H9 (cell line): ENCODE results near the gene CSNK1G1. TPM values are rescaled to one million over a fixed set of nuclear protein-coding genes. Genes with fewer than 3 reads are reported as not detected.

Source experiments
- DNase-seq: peaks from one replicate; pipeline ENCODE4 v3.0.0-alpha.2; 2017
- H2AFZ ChIP-seq: one replicate; pipeline ENCODE4 v1.6.1; 2013; ENCODE audit warnings: mild to moderate bottlenecking, low read length, control low read depth, moderate library complexity
- H2AK5ac ChIP-seq: 2 replicates; pipeline ENCODE4 v1.6.1; 2013; ENCODE audit warnings: low read length, control low read depth, mixed read lengths; ENCODE audit not compliant: insufficient read length
- H2BK120ac ChIP-seq: one replicate; pipeline ENCODE4 v1.6.1; 2013; ENCODE audit warnings: low read depth, mild to moderate bottlenecking, low read length, control low read depth, inconsistent platforms; ENCODE audit not compliant: poor library complexity, severe bottlenecking
- H2BK12ac ChIP-seq: 2 replicates; pipeline ENCODE4 v1.6.1; 2013; ENCODE audit warnings: low read length, control low read depth, mixed read lengths, low read depth; ENCODE audit not compliant: insufficient read length
- H2BK15ac ChIP-seq: 2 replicates; pipeline ENCODE4 v1.6.1; 2013; ENCODE audit warnings: low read depth, low read length, control low read depth
- H2BK20ac ChIP-seq: one replicate; pipeline ENCODE4 v1.6.1; 2013; ENCODE audit warnings: low read depth, mild to moderate bottlenecking, low read length, control low read depth, inconsistent platforms; ENCODE audit not compliant: poor library complexity, severe bottlenecking
- H2BK5ac ChIP-seq: 2 replicates; pipeline ENCODE4 v1.6.1; 2013; ENCODE audit warnings: low read length, control low read depth, mixed read lengths; ENCODE audit not compliant: insufficient read length
- H3K14ac ChIP-seq: 2 replicates; pipeline ENCODE4 v1.6.1; 2013; ENCODE audit warnings: low read length, control low read depth; ENCODE audit not compliant: insufficient read depth
- H3K18ac ChIP-seq: 2 replicates; pipeline ENCODE4 v1.6.1; 2013; ENCODE audit warnings: low read depth, mild to moderate bottlenecking, mixed read lengths, low read length, control low read depth; ENCODE audit not compliant: insufficient read length
- H3K23ac ChIP-seq: 2 replicates; pipeline ENCODE4 v1.6.1; 2013; ENCODE audit warnings: low read length, control low read depth, mixed read lengths, low read depth; ENCODE audit not compliant: insufficient read length
- H3K23me2 ChIP-seq: 2 replicates; pipeline ENCODE4 v1.6.1; 2013; ENCODE audit warnings: low read depth, mild to moderate bottlenecking, mixed read lengths, low read length, control low read depth; ENCODE audit not compliant: insufficient read length, poor library complexity, severe bottlenecking
- H3K27ac ChIP-seq: 2 replicates; pipeline ENCODE4 v1.5.1; 2013; ENCODE audit warnings: low read length, control low read depth, mixed read lengths, low read depth; ENCODE audit not compliant: insufficient read length
- H3K27me3 ChIP-seq: 2 replicates; pipeline ENCODE4 v1.6.1; 2013; ENCODE audit warnings: low read length, control low read depth, inconsistent platforms; ENCODE audit not compliant: insufficient read depth
- H3K4ac ChIP-seq: 2 replicates; pipeline ENCODE4 v1.6.1; 2013; ENCODE audit warnings: low read depth, mild to moderate bottlenecking, control low read depth, inconsistent platforms, low read length, moderate library complexity
- H3K4me1 ChIP-seq: 2 replicates; pipeline ENCODE4 v1.6.1; 2013; ENCODE audit warnings: low read length, control low read depth, inconsistent platforms; ENCODE audit not compliant: insufficient read depth
- H3K4me2 ChIP-seq: 2 replicates; pipeline ENCODE4 v1.6.1; 2013; ENCODE audit warnings: low read length, control low read depth, mixed read lengths; ENCODE audit not compliant: insufficient read length, insufficient read depth
- H3K56ac ChIP-seq: 2 replicates; pipeline ENCODE4 v1.6.1; 2013; ENCODE audit warnings: low read depth, mild to moderate bottlenecking, mixed read lengths, low read length, control low read depth; ENCODE audit not compliant: insufficient read length
- H3K79me1 ChIP-seq: 2 replicates; pipeline ENCODE4 v1.6.1; 2013; ENCODE audit warnings: low read depth, mild to moderate bottlenecking, moderate library complexity, low read length, control low read depth, inconsistent platforms; ENCODE audit not compliant: insufficient read depth, poor library complexity, severe bottlenecking
- H3K79me2 ChIP-seq: 2 replicates; pipeline ENCODE4 v1.6.1; 2013; ENCODE audit warnings: low read length, control low read depth, inconsistent platforms; ENCODE audit not compliant: insufficient read depth
- H3K9ac ChIP-seq: 2 replicates; pipeline ENCODE4 v1.6.1; 2013; ENCODE audit warnings: low read length, control low read depth, mixed read lengths; ENCODE audit not compliant: insufficient read length; ENCODE audit errors: extremely low read depth
- H3K9me3 ChIP-seq: one replicate; pipeline ENCODE4 v1.6.1; 2013; ENCODE audit warnings: low read depth, low read length, inconsistent platforms; ENCODE audit not compliant: control insufficient read depth
- H3T11ph ChIP-seq: one replicate; pipeline ENCODE4 v1.6.1; 2013; ENCODE audit warnings: mild to moderate bottlenecking, low read length, control low read depth, inconsistent platforms
- H4K20me1 ChIP-seq: one replicate; pipeline ENCODE4 v1.6.1; 2013; ENCODE audit not compliant: control insufficient read depth, insufficient read length, insufficient read depth
- H4K5ac ChIP-seq: 2 replicates; pipeline ENCODE4 v1.6.1; 2013; ENCODE audit warnings: low read depth, mild to moderate bottlenecking, mixed read lengths, low read length, control low read depth; ENCODE audit not compliant: insufficient read length
- H4K8ac ChIP-seq: replicated peaks from 2 replicates; pipeline ENCODE4 v1.6.1; 2013; ENCODE audit warnings: low read length, control low read depth, mixed read lengths, low read depth; ENCODE audit not compliant: insufficient read length
- H4K91ac ChIP-seq: 2 replicates; pipeline ENCODE4 v1.6.1; 2013; ENCODE audit warnings: low read depth, mild to moderate bottlenecking, moderate library complexity, mixed read lengths, low read length, control low read depth; ENCODE audit not compliant: insufficient read length
- H3K27ac Mint-ChIP-seq, 3 experiments: 2 replicates in 2 of 3; 3 replicates in 1 of 3; pipeline ENCODE4 v1.8.0; 2020 to 2021; ENCODE audit warnings: mixed read lengths in 3 of 3, mild to moderate bottlenecking in 1 of 3, moderate library complexity in 1 of 3
- H3K27me3 Mint-ChIP-seq: 2 replicates; pipeline ENCODE4 v1.8.0; 2021; ENCODE audit warnings: low read depth, mild to moderate bottlenecking, moderate library complexity, mixed read lengths
- H3K36me3 Mint-ChIP-seq, 3 experiments: 2 replicates in 2 of 3; 3 replicates in 1 of 3; pipeline ENCODE4 v1.8.0; 2020 to 2021; ENCODE audit warnings: low read depth in 3 of 3, mixed read lengths in 3 of 3; ENCODE audit not compliant: insufficient read depth in 1 of 3
- H3K4me1 Mint-ChIP-seq, 2 experiments: 2 replicates each; pipeline ENCODE4 v1.8.0; 2020; ENCODE audit warnings: mixed read lengths in 2 of 2
- H3K4me3 Mint-ChIP-seq, 2 experiments: 2 replicates in 1 of 2; 3 replicates in 1 of 2; pipeline ENCODE4 v1.8.0; 2020 to 2021; ENCODE audit warnings: mild to moderate bottlenecking in 2 of 2, mixed read lengths in 2 of 2, moderate library complexity in 1 of 2
- H3K9me3 Mint-ChIP-seq, 2 experiments: 2 replicates in 1 of 2; 3 replicates in 1 of 2; pipeline ENCODE4 v1.8.0; 2020; ENCODE audit warnings: mild to moderate bottlenecking in 2 of 2, mixed read lengths in 2 of 2, moderate library complexity in 1 of 2
- CTCF ChIP-seq: fragments of 200-600 bp; sonication (generic); conservative IDR thresholded peaks from 3 replicates; pipeline ENCODE4 v1.8.0; 2021; ENCODE audit warnings: antibody characterized with exemption, mild to moderate bottlenecking
- WGBS: extraction: QIAGEN DNeasy Blood & Tissue Kit; methylation state at CpG from one replicate; pipeline ENCODE4 v1.1.7; 2013; ENCODE audit warnings: missing lambda C conversion rate, low lambda C conversion rate, mixed read lengths; ENCODE audit not compliant: insufficient read length; ENCODE audit errors: extremely low coverage; 5-methylcytosine and 5-hydroxymethylcytosine counted together
- total RNA-seq: library from RNA; stranded (reverse); gene quantifications from 2 replicates; pipeline ENCODE4 v1.2.1, GENCODE V29; 2021

The CSNK1G1 gene
- total RNA-seq, 1 experiment from 2014 or later = 17.1 TPM

- H3K4me1 Mint-ChIP-seq = peaks cover 28 to 29% of the 10 kb centered on the region in 2 experiments
- H3K9me3 ChIP-seq = no peaks in the 10 kb centered on the region
- no peak overlapping the region for H3K4me3 Mint-ChIP-seq
These were observed 191.5 kb downstream of the CSNK1G1 start for GRCh38 chr15:64164436-64164835.

More at GRCh38 chr15:64164436-64164835, 191.5 kb downstream of the CSNK1G1 start:
- Histone ChIP-seq H2BK120ac (no peak overlapping the region), H4K91ac (no peak overlapping the region), H3K4me1 (no peaks in the 10 kb centered on the region; the same call in 1 of the 2 replicates), H2AFZ (no peak overlapping the region), H4K8ac (no peak overlapping the region), H2AK5ac (no peak overlapping the region), H3T11ph (no peak overlapping the region), H3K56ac (no peak overlapping the region), H3K27me3 (no peaks in the 10 kb centered on the region), H3K23ac (no peak overlapping the region), H3K18ac (no peak overlapping the region), H4K5ac (no peak overlapping the region), H2BK20ac (no peak overlapping the region), H3K79me1 (no peaks in the 10 kb centered on the region), H3K4me2 (no peak overlapping the region), H3K14ac (no peak overlapping the region), H3K23me2 (no peaks in the 10 kb centered on the region), H4K20me1 (no peaks in the 10 kb centered on the region), H3K79me2 (no peaks in the 10 kb centered on the region; the same call in 1 of the 2 replicates), H3K4ac (no peak overlapping the region), H2BK15ac (no peak overlapping the region), H2BK12ac (no peak overlapping the region), H3K27ac (no peak overlapping the region), H2BK5ac (no peak overlapping the region), H3K9ac (no peak overlapping the region)
- Mint-ChIP-seq H3K27me3 (no peaks in the 10 kb centered on the region), H3K9me3 (no peaks in the 10 kb centered on the region; a peak in 1 of 5 replicates), H3K36me3 (peaks cover 10 to 19% (median 17%) of the 10 kb centered on the region in 3 experiments; a peak in 6 of 7 replicates), H3K27ac (peak overlapping the region in 2 of 3 experiments; percentile 25 to 41; a peak in 3 of 7 replicates)
- TF ChIP-seq CTCF = no peak
- WGBS = no CpG with 5 or more reads among the region's 4 CpGs
- DNase-seq = no peak
